Kidney epithelial cell (primary cell): ENCODE measurements around the gene NT5DC3. TPM values are rescaled to one million over a fixed set of nuclear protein-coding genes. Genes with fewer than 3 reads are reported as not detected.
A peak's percentile ranks its signal among the peaks of the same experiment; 100 is the strongest.

Source experiments
- DNase-seq: peaks from one replicate; pipeline ENCODE4 v3.0.0-alpha.2; 2010; ENCODE audit warnings: low read depth
- H3K27me3 ChIP-seq: 2 replicates; pipeline ENCODE4 v1.6.0; 2011; ENCODE audit warnings: low read length; ENCODE audit not compliant: control insufficient read depth, insufficient read depth
- H3K36me3 ChIP-seq: 2 replicates; pipeline ENCODE4 v1.5.1; 2011; ENCODE audit warnings: low read length; ENCODE audit not compliant: control insufficient read depth, insufficient read depth
- H3K4me3 ChIP-seq: 2 replicates; pipeline ENCODE4 v1.5.1; 2011; ENCODE audit warnings: low read depth, mild to moderate bottlenecking, control low read depth, low read length
- total RNA-seq: library from RNA; depleted of rRNA; stranded (reverse); fragments of >200 nt; gene quantifications from 2 replicates; pipeline ENCODE4 v1.2.3, GENCODE V29; 2015
- TF ChIP-seq, protein P1 (sequence below): IDR thresholded peaks from 2 replicates; pipeline ENCODE4 v1.5.1; 2011; ENCODE audit warnings: mild to moderate bottlenecking, moderate library complexity, low read length, control low read depth, inconsistent platforms; ENCODE audit not compliant: insufficient read depth, poor library complexity, severe bottlenecking

NT5DC3 gene
- total RNA-seq, 1 donor from 2014 or later = 17.0 TPM

- Histone ChIP-seq H3K4me3 (no peak overlapping the region), H3K27me3 (no peaks in the 10 kb centered on the region), H3K36me3 (peaks cover 2% of the 10 kb centered on the region)
- TF ChIP-seq, protein P1, sequence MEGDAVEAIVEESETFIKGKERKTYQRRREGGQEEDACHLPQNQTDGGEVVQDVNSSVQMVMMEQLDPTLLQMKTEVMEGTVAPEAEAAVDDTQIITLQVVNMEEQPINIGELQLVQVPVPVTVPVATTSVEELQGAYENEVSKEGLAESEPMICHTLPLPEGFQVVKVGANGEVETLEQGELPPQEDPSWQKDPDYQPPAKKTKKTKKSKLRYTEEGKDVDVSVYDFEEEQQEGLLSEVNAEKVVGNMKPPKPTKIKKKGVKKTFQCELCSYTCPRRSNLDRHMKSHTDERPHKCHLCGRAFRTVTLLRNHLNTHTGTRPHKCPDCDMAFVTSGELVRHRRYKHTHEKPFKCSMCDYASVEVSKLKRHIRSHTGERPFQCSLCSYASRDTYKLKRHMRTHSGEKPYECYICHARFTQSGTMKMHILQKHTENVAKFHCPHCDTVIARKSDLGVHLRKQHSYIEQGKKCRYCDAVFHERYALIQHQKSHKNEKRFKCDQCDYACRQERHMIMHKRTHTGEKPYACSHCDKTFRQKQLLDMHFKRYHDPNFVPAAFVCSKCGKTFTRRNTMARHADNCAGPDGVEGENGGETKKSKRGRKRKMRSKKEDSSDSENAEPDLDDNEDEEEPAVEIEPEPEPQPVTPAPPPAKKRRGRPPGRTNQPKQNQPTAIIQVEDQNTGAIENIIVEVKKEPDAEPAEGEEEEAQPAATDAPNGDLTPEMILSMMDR = peak; percentile 65
- no peak for DNase-seq
Observed at GRCh38 chr12:103771466-103771865, 69.6 kb downstream of the NT5DC3 start.

DNA sequence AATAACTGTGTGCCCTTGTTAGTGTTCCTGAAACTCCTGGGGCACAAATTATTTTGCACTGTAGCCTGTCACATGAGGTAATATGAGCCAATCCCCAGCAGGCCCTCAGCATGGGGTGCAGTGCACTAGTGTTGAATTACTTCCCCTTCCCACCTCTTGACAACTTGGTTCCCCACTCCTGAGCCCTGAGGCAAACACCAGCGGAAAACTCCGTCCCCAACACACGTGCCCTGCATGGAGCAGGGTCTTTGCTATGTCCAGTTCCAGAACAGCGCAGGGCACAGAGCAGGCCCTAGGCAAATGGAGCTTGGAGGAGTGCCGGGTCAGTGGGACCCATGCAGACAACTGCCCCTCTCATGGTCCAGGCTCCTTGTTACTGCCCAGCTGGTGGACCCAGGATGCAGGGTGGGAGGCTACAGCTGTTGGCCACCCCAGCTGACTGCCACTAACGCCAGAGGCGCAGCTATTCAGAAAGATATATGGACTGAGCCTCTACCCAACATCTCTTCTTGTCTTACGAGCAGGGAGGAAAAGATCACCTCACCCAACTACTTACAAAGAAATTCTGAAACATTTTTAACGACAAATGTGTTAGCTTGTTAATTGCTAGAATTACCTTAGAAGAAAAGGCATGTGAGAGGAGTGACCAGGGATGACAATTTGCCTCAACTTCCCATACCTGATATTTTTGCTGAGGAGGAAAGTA, 71.6 kb downstream of the NT5DC3 start:
- no peak overlapping the region for H3K4me3 ChIP-seq
- no peaks in the 10 kb centered on the region for H3K27me3 ChIP-seq
- TF ChIP-seq, protein P1 = no peak
- peaks cover 2% of the 10 kb centered on the region for H3K36me3 ChIP-seq
- no peak for DNase-seq

- Histone ChIP-seq H3K4me3 (no peak overlapping the region), H3K36me3 (peaks cover 2% of the 10 kb centered on the region), H3K27me3 (no peaks in the 10 kb centered on the region)
- TF ChIP-seq, protein P1 = no peak
- no peak for DNase-seq
Observed at GRCh38 chr12:103768467-103769123, 72.4 kb downstream of the NT5DC3 start.

GRCh38 chr12:103766028-103766427, 75.0 kb downstream of the NT5DC3 start:
- DNase-seq = no peak
- TF ChIP-seq, protein P1 = no peak
- Histone ChIP-seq H3K27me3 (no peaks in the 10 kb centered on the region), H3K36me3 (peaks cover 2% of the 10 kb centered on the region), H3K4me3 (no peak overlapping the region)

- Histone ChIP-seq H3K4me3 (no peak overlapping the region), H3K36me3 (peaks cover 2% of the 10 kb centered on the region), H3K27me3 (no peaks in the 10 kb centered on the region)
- TF ChIP-seq, protein P1 = no peak
- no peak for DNase-seq
Observed at GRCh38 chr12:103765322-103765721, 75.7 kb downstream of the NT5DC3 start.
